Measurements from ENCODE around the gene FGFR4.

DNA sequence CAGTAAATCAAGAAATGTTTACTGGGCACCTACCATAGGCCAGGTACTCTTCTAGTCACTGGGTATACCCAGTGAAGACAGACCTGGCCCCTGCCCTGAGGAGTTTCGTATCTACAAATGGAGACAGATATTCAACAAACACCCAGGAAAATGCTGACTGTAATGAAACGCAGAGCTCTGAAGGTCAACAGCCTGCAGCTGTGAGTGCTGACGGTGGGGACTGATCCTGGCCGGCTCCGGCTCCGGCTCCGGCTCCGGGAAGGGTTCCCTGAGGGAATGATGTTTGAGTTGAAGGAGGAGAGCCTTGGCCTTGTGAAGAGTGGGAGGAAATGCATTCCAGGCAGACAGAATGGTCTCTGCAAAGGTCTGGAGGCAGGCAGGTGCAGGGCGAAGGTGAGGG, 23.1 kb downstream of the FGFR4 start:
- no peak for TF ChIP-seq POLR2AphosphoS5 (IDR thresholded peaks at IDR 0.05)
- TF ChIP-seq, protein P1, sequence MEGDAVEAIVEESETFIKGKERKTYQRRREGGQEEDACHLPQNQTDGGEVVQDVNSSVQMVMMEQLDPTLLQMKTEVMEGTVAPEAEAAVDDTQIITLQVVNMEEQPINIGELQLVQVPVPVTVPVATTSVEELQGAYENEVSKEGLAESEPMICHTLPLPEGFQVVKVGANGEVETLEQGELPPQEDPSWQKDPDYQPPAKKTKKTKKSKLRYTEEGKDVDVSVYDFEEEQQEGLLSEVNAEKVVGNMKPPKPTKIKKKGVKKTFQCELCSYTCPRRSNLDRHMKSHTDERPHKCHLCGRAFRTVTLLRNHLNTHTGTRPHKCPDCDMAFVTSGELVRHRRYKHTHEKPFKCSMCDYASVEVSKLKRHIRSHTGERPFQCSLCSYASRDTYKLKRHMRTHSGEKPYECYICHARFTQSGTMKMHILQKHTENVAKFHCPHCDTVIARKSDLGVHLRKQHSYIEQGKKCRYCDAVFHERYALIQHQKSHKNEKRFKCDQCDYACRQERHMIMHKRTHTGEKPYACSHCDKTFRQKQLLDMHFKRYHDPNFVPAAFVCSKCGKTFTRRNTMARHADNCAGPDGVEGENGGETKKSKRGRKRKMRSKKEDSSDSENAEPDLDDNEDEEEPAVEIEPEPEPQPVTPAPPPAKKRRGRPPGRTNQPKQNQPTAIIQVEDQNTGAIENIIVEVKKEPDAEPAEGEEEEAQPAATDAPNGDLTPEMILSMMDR (IDR thresholded peaks at IDR 0.05) = no peak
- no peak for TF ChIP-seq POLR2A (IDR thresholded peaks at IDR 0.05)
